ENCODE measurements around the gene MYO7A.

DNA sequence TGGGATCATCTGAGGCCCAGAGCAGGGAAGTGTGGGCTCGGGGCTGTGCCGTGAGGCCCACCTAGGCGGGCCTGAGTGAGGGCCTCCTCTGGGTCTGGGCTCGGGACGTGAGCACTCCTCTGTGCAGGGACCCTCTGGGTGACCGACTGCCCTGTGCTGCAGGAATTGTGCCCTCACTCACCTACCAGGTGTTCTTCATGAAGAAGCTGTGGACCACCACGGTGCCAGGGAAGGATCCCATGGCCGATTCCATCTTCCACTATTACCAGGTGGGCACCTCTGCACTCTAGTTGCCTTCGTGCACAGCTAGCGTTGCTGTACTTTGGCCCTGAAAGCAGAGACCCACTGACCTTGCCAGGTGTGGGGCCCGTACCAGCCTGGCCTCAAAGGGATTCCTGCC is 80.5 kb downstream of the MYO7A start:
- TF ChIP-seq, protein P1, sequence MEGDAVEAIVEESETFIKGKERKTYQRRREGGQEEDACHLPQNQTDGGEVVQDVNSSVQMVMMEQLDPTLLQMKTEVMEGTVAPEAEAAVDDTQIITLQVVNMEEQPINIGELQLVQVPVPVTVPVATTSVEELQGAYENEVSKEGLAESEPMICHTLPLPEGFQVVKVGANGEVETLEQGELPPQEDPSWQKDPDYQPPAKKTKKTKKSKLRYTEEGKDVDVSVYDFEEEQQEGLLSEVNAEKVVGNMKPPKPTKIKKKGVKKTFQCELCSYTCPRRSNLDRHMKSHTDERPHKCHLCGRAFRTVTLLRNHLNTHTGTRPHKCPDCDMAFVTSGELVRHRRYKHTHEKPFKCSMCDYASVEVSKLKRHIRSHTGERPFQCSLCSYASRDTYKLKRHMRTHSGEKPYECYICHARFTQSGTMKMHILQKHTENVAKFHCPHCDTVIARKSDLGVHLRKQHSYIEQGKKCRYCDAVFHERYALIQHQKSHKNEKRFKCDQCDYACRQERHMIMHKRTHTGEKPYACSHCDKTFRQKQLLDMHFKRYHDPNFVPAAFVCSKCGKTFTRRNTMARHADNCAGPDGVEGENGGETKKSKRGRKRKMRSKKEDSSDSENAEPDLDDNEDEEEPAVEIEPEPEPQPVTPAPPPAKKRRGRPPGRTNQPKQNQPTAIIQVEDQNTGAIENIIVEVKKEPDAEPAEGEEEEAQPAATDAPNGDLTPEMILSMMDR (IDR thresholded peaks at IDR 0.05; ENCODE audit: extremely low read depth in 1 of 2, insufficient read depth in 1 of 2, low read depth in 1 of 2, low read length in 2 of 2): no peak
- no peak for TF ChIP-seq POLR2AphosphoS5 (IDR thresholded peaks at IDR 0.05; ENCODE audit: insufficient read depth, low read depth, low read length)
- TF ChIP-seq POLR2A (IDR thresholded peaks at IDR 0.05; ENCODE audit: low read depth, low read length): no peak
- no peak for TF ChIP-seq GATA2 (IDR thresholded peaks at IDR 0.05; ENCODE audit: insufficient read depth, insufficient read length, low read depth, low read length)
- TF ChIP-seq EZH2 (IDR thresholded peaks at IDR 0.05; ENCODE audit: borderline replicate concordance, low read depth, low read length, severe bottlenecking): no peak
- TF ChIP-seq MYC (IDR thresholded peaks at IDR 0.05; ENCODE audit: low read depth, low read length): no peak
- no peak for TF ChIP-seq JUN (IDR thresholded peaks at IDR 0.05; ENCODE audit: borderline replicate concordance, insufficient read depth, insufficient read length, low read depth)
- TF ChIP-seq, protein P2, sequence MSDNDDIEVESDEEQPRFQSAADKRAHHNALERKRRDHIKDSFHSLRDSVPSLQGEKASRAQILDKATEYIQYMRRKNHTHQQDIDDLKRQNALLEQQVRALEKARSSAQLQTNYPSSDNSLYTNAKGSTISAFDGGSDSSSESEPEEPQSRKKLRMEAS (IDR thresholded peaks at IDR 0.05; ENCODE audit: insufficient read depth, insufficient read length): no peak
- no peak for TF ChIP-seq FOS (IDR thresholded peaks at IDR 0.05; ENCODE audit: borderline replicate concordance, insufficient read depth, low read length)

Data from endothelial cell of umbilical vein (primary cell).